Inferior parietal cortex (tissue), 1 donor: ENCODE measurements around the gene TPPP2.

Source experiments
- DNase-seq: peaks from one replicate; pipeline ENCODE4 v3.0.0-alpha.2; 2016; ENCODE audit errors: extremely low spot score

Gene TPPP2

DNA sequence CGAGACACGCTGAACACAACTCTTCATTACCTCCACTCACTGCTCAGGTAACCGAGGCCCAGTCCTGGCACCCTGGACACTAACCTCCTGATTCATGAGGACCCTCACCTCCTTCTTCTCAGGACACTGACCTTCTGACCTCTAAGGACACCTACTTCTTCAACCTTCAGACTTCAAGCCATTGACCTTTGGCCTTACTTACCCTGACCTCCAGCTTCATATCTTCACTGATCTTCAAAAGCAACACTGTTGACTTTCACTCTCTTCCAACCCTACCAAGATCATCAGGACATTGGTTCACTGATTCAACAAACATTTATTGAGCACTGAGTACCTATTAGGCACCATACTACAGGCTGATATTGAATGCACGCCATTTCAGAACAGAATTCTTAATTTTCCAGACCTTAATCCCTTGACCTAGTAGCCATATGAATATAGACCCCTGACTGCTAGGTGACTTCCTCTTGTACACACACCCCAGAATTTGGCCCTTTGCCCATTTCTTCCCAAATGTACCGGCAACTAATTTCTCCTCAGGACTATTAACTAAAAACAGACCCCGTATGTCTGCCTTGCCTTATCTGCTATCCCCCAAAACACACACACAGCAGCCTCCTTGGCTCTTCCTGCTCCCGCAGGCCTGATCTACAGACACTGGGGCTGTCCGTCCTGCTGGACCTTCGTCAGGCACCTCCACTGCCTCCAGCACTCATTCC lies 45.9 kb downstream of the TPPP2 start:
- DNase-seq, result no peak

GRCh38 chr14:21077672-21078071 lies 47.7 kb downstream of the TPPP2 start:
- no peak for DNase-seq

GRCh38 chr14:21078287-21078686 lies 48.3 kb downstream of the TPPP2 start:
- peak; percentile 33 for DNase-seq

- no peak for DNase-seq
Observed at GRCh38 chr14:21078726-21079125, 48.7 kb downstream of the TPPP2 start.

DNA sequence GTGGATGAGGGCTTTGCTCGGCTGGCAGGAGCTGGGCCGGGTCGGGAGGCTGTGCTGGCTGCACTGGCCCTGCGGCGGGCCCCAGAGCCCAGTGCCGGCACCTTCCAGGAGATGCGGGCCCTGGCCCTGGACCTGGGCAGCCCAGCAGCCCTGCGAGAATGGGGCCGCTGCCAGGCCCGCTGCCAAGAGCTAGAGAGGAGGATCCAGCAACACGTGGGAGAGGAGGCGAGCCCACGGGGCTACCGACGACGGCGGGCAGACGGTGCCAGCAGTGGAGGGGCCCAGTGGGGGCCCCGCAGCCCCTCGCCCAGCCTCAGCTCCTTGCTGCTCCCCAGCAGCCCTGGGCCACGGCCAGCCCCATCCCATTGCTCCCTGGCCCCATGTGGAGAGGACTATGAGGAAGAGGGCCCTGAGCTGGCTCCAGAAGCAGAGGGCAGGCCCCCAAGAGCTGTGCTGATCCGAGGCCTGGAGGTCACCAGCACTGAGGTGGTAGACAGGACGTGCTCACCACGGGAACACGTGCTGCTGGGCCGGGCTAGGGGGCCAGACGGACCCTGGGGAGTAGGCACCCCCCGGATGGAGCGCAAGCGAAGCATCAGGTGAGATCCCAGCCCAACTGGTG lies 51.6 kb downstream of the TPPP2 start:
- DNase-seq, result no peak
